Neural cell (in vitro differentiated cells): ENCODE measurements around the gene PPP1R14B. TPM values are rescaled to one million over a fixed set of nuclear protein-coding genes. Genes with fewer than 3 reads are reported as not detected.

ENCODE experiments used
- H2AFZ ChIP-seq: fragments of 200-600, 300-800 bp; sonication (generic), shearing (Covaris generic); 2 replicates; pipeline ENCODE4 v1.6.0; 2014; ENCODE audit warnings: low read depth, mild to moderate bottlenecking, antibody characterized with exemption, low read length, moderate library complexity
- H3F3A ChIP-seq: fragments of 200-600 bp; shearing (Covaris generic); 2 replicates; pipeline ENCODE4 v1.6.1; 2016; ENCODE audit warnings: mild to moderate bottlenecking, moderate library complexity, mixed read lengths, antibody characterized with exemption, low read length; ENCODE audit not compliant: insufficient read depth, poor library complexity, severe bottlenecking
- H3K27ac ChIP-seq: fragments of 200-600, 300-800 bp; sonication (generic), shearing (Covaris generic); 2 replicates; pipeline ENCODE4 v1.5.1; 2014; ENCODE audit warnings: mild to moderate bottlenecking, low read length, moderate library complexity
- H3K27me3 ChIP-seq: fragments of 300-800, 200-600 bp; sonication (generic), shearing (Covaris generic); 2 replicates; pipeline ENCODE4 v1.6.0; 2014; ENCODE audit warnings: mild to moderate bottlenecking, low read depth, low read length, moderate library complexity; ENCODE audit not compliant: insufficient read depth
- H3K36me3 ChIP-seq: fragments of 300-800, 200-600 bp; sonication (generic), shearing (Covaris generic); 2 replicates; pipeline ENCODE4 v1.5.1; 2014; ENCODE audit warnings: mild to moderate bottlenecking, antibody characterized with exemption, low read length, moderate library complexity; ENCODE audit not compliant: insufficient read depth
- H3K4me2 ChIP-seq: fragments of 300-800, 200-600 bp; sonication (generic), shearing (Covaris generic); 2 replicates; pipeline ENCODE4 v1.6.0; 2014; ENCODE audit warnings: mild to moderate bottlenecking, low read length
- H3K4me3 ChIP-seq: fragments of 300-800, 200-600 bp; sonication (generic), shearing (Covaris generic); 2 replicates; pipeline ENCODE4 v1.5.1; 2014; ENCODE audit warnings: mild to moderate bottlenecking, low read length, moderate library complexity
- H3K79me2 ChIP-seq: fragments of 200-600 bp; shearing (Covaris generic); replicated peaks from 2 replicates; pipeline ENCODE4 v1.6.0; 2014; ENCODE audit warnings: mild to moderate bottlenecking, low read length, moderate library complexity; ENCODE audit not compliant: insufficient read depth
- H3K9ac ChIP-seq: fragments of 300-800, 200-600 bp; sonication (generic), shearing (Covaris generic); 2 replicates; pipeline ENCODE4 v1.6.1; 2016; ENCODE audit warnings: mild to moderate bottlenecking, low read length, mixed read lengths
- H3K9me2 ChIP-seq: fragments of 200-600 bp; shearing (Covaris generic); 2 replicates; pipeline ENCODE4 v1.6.1; 2016; ENCODE audit warnings: mild to moderate bottlenecking, low read length, mixed read lengths; ENCODE audit not compliant: insufficient read depth
- H3K9me3 ChIP-seq: fragments of 200-600, 300-800 bp; sonication (generic), shearing (Covaris generic); 2 replicates; pipeline ENCODE4 v1.6.1; 2016; ENCODE audit warnings: mild to moderate bottlenecking, mixed run types, low read length, moderate library complexity, mixed read lengths
- H4K20me1 ChIP-seq: fragments of 200-600 bp; shearing (Covaris generic); 2 replicates; pipeline ENCODE4 v1.6.1; 2016; ENCODE audit warnings: mild to moderate bottlenecking, mixed run types; ENCODE audit not compliant: insufficient read depth
- CTCF ChIP-seq: fragments of 450-650 bp; IDR thresholded peaks from 2 replicates; pipeline ENCODE4 v1.5.1; 2014; ENCODE audit warnings: antibody characterized with exemption, mild to moderate bottlenecking, moderate library complexity; ENCODE audit not compliant: poor library complexity, severe bottlenecking
- EP300 ChIP-seq: fragments of 450-650 bp; conservative IDR thresholded peaks from 2 replicates; pipeline ENCODE4 v1.6.1; 2014; ENCODE audit warnings: antibody characterized with exemption, mild to moderate bottlenecking, moderate library complexity; ENCODE audit not compliant: poor library complexity, severe bottlenecking
- EZH2 ChIP-seq: fragments of 200-600, 300-800 bp; shearing (Covaris generic), sonication (generic); IDR thresholded peaks from 2 replicates; pipeline ENCODE4 v1.6.1; 2014; ENCODE audit warnings: antibody characterized with exemption, low read length, borderline replicate concordance, mild to moderate bottlenecking; ENCODE audit not compliant: insufficient read depth, poor library complexity, severe bottlenecking
- MXI1 ChIP-seq: fragments of 450-650 bp; conservative IDR thresholded peaks from 2 replicates; pipeline ENCODE4 v1.6.1; 2014; ENCODE audit warnings: antibody characterized with exemption, mild to moderate bottlenecking; ENCODE audit not compliant: poor library complexity, severe bottlenecking
- POLR2AphosphoS5 ChIP-seq: IDR thresholded peaks from 2 replicates; pipeline ENCODE4 v1.6.1; 2012
- RAD21 ChIP-seq: fragments of 450-650 bp; conservative IDR thresholded peaks from 2 replicates; pipeline ENCODE4 v1.6.1; 2014; ENCODE audit warnings: antibody characterized with exemption, mild to moderate bottlenecking, moderate library complexity
- SMC3 ChIP-seq: fragments of 450-650 bp; conservative IDR thresholded peaks from 2 replicates; pipeline ENCODE4 v1.6.1; 2014; ENCODE audit warnings: antibody characterized with exemption, mild to moderate bottlenecking, moderate library complexity; ENCODE audit not compliant: poor library complexity
- TAF1 ChIP-seq: IDR thresholded peaks from 2 replicates; pipeline ENCODE4 v1.6.1; 2012; ENCODE audit warnings: low read depth
- polyA plus RNA-seq: library from polyadenylated mRNA; depleted of rRNA; stranded (reverse); fragments of >200 nt; gene quantifications from 2 replicates; pipeline ENCODE4 v1.2.3, GENCODE V29; 2014
- TF ChIP-seq, protein P1 (sequence below): IDR thresholded peaks from 2 replicates; pipeline ENCODE4 v1.6.1; 2012; ENCODE audit warnings: borderline replicate concordance

The PPP1R14B gene
- polyA plus RNA-seq, 1 donor from 2014 or later, result 400 TPM

DNA sequence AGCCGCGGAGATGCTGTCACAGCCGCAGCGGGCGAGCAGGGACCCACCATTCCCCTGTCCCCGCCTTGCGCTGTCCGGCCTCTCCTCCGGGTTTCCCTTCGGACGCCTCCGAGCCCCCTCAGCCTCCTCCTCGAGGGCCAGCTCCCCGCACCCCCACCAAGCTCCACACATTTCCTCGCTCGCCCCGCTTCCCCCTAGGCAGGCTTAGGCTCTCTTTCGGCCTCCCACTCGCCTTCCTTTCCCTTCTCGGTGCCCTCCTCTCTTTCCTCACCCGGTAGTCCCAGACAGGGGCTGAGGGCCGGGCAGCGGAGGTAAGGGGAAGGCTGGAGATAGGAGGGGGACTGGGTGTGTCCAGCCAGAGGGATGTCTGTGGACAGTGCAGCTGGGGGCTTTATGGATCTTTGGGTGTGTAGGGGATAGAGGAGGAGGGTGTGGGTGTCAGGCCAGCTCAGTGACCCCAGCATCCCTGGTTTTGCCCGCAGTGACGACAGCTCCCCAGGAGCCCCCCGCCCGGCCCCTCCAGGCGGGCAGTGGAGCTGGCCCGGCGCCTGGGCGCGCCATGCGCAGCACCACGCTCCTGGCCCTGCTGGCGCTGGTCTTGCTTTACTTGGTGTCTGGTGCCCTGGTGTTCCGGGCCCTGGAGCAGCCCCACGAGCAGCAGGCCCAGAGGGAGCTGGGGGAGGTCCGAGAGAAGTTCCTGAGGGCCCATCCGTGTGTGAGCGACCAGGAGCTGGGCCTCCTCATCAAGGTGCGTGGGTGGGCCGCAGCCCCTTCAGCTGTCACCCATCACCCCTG is 45.9 kb upstream of the PPP1R14B start:
- Histone ChIP-seq H3K4me2 (no peak overlapping the region), H3K9me2 (no peaks in the 10 kb centered on the region), H3K36me3 (no peaks in the 10 kb centered on the region), H3K79me2 (no peaks in the 10 kb centered on the region), H2AFZ (no peak overlapping the region), H3K9ac (peak overlapping the region; percentile 68), H3K9me3 (no peaks in the 10 kb centered on the region), H3K27ac (no peak overlapping the region), H3K4me3 (peak overlapping the region; percentile 69), H3F3A (no peaks in the 10 kb centered on the region), H3K27me3 (peaks cover 79% of the 10 kb centered on the region), H4K20me1 (no peaks in the 10 kb centered on the region)
- TF ChIP-seq, protein P1, sequence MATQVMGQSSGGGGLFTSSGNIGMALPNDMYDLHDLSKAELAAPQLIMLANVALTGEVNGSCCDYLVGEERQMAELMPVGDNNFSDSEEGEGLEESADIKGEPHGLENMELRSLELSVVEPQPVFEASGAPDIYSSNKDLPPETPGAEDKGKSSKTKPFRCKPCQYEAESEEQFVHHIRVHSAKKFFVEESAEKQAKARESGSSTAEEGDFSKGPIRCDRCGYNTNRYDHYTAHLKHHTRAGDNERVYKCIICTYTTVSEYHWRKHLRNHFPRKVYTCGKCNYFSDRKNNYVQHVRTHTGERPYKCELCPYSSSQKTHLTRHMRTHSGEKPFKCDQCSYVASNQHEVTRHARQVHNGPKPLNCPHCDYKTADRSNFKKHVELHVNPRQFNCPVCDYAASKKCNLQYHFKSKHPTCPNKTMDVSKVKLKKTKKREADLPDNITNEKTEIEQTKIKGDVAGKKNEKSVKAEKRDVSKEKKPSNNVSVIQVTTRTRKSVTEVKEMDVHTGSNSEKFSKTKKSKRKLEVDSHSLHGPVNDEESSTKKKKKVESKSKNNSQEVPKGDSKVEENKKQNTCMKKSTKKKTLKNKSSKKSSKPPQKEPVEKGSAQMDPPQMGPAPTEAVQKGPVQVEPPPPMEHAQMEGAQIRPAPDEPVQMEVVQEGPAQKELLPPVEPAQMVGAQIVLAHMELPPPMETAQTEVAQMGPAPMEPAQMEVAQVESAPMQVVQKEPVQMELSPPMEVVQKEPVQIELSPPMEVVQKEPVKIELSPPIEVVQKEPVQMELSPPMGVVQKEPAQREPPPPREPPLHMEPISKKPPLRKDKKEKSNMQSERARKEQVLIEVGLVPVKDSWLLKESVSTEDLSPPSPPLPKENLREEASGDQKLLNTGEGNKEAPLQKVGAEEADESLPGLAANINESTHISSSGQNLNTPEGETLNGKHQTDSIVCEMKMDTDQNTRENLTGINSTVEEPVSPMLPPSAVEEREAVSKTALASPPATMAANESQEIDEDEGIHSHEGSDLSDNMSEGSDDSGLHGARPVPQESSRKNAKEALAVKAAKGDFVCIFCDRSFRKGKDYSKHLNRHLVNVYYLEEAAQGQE, result no peak
- TF ChIP-seq TAF1 (no peak), SMC3 (no peak), MXI1 (no peak), RAD21 (no peak), POLR2AphosphoS5 (no peak), CTCF (no peak), EP300 (no peak), EZH2 (no peak)

GRCh38 chr11:64291752-64292459 is 45.2 kb upstream of the PPP1R14B start:
- H3K9ac ChIP-seq, result peak overlapping the region; percentile 68

More at GRCh38 chr11:64291752-64292459, 45.2 kb upstream of the PPP1R14B start:
- peaks cover 71% of the 10 kb centered on the region for H3K27me3 ChIP-seq
- H3K4me3 ChIP-seq, result peak overlapping the region; percentile 69
- no peak overlapping the region for H3K27ac ChIP-seq
- no peaks in the 10 kb centered on the region for H3K9me2 ChIP-seq
- TF ChIP-seq EZH2 (no peak), POLR2AphosphoS5 (peak; percentile 59), MXI1 (peak; percentile 91), SMC3 (peak; percentile 31)
- TF ChIP-seq, protein P1, result peak; percentile 28
- no peak overlapping the region for H2AFZ ChIP-seq
- H4K20me1 ChIP-seq, result no peaks in the 10 kb centered on the region
- no peak overlapping the region for H3K4me2 ChIP-seq
- no peaks in the 10 kb centered on the region for H3F3A ChIP-seq
- no peaks in the 10 kb centered on the region for H3K36me3 ChIP-seq
- H3K79me2 ChIP-seq, result no peaks in the 10 kb centered on the region
- no peaks in the 10 kb centered on the region for H3K9me3 ChIP-seq
